ENCODE data around the gene VENTX. TPM values are rescaled to one million over a fixed set of nuclear protein-coding genes. Genes with fewer than 3 reads are reported as not detected.

Gene VENTX
- total RNA-seq, 1 donor from 2014 or later, result not detected

- TF ChIP-seq CTCF (conservative IDR thresholded peaks at IDR 0.05; ENCODE audit: low read depth, low read length), result no peak
- no peak for DNase-seq (ENCODE audit: low read depth)
These were observed 48.7 kb downstream of the VENTX start for GRCh38 chr10:133286366-133286765.

GRCh38 chr10:133287832-133288500, 50.3 kb downstream of the VENTX start:
- no peak for TF ChIP-seq CTCF (conservative IDR thresholded peaks at IDR 0.05; ENCODE audit: low read depth, low read length)
- no peak for DNase-seq (ENCODE audit: low read depth)
- no peak overlapping the region for H3K4me3 ChIP-seq (ENCODE audit: low read depth, low read length)

More at GRCh38 chr10:133286366-133286765, 48.7 kb downstream of the VENTX start:
- no peak overlapping the region for H3K4me3 ChIP-seq (ENCODE audit: low read depth, low read length)

GRCh38 chr10:133289761-133290160, 52.1 kb downstream of the VENTX start:
- TF ChIP-seq CTCF (conservative IDR thresholded peaks at IDR 0.05; ENCODE audit: low read depth, low read length), result no peak
- DNase-seq (ENCODE audit: low read depth), result no peak
- H3K4me3 ChIP-seq (ENCODE audit: low read depth, low read length), result no peak overlapping the region

Other genes with a start within 250 kb of the VENTX start
- gene ADGRA1, start 149.9 kb upstream of the VENTX start, total RNA-seq, result not detected in 2 replicates
- 0.06 and 0.65 TPM in 2 replicates for gene KNDC1, start 77.6 kb upstream of the VENTX start, total RNA-seq
- not detected in 2 replicates for gene UTF1, start 7.6 kb upstream of the VENTX start, total RNA-seq
- gene ADAM8, start 39.0 kb downstream of the VENTX start, total RNA-seq, result 26.0 and 52.6 TPM in 2 replicates
- 35.2 and 68.9 TPM in 2 replicates for gene TUBGCP2, start 71.0 kb downstream of the VENTX start, total RNA-seq
- gene ZNF511, start 71.1 kb downstream of the VENTX start, total RNA-seq, result 28.8 and 59.6 TPM in 2 replicates
- 1.5 TPM in 1 of 2 replicates, not detected in the other for gene CALY, start 99.0 kb downstream of the VENTX start, total RNA-seq
- not detected in 2 replicates for gene PRAP1, start 109.5 kb downstream of the VENTX start, total RNA-seq
- gene FUOM, start 120.2 kb downstream of the VENTX start, total RNA-seq, result 57.2 and 75.5 TPM in 2 replicates
- gene ECHS1, start 135.5 kb downstream of the VENTX start, total RNA-seq, result 130 and 147 TPM in 2 replicates
- gene PAOX, start 141.4 kb downstream of the VENTX start, total RNA-seq, result 3.6 and 5.6 TPM in 2 replicates
- 31.8 and 51.9 TPM in 2 replicates for gene MTG1, start 156.3 kb downstream of the VENTX start, total RNA-seq
- gene SPRN, start 186.8 kb downstream of the VENTX start, total RNA-seq, result 0.12 and 0.51 TPM in 2 replicates
- gene SCART1, start 216.1 kb downstream of the VENTX start, total RNA-seq, result 0.14 and 1.3 TPM in 2 replicates